SK-N-MC (cell line): ENCODE data around the gene ITGBL1.

Source experiments
- DNase-seq: peaks from one replicate; pipeline ENCODE4 v3.0.0-alpha.2; 2011; ENCODE audit warnings: low read depth, low spot score
- H3K27ac ChIP-seq: fragments of 200-600 bp; sonication (generic); 2 replicates; pipeline ENCODE4 v1.5.1; 2016; ENCODE audit warnings: mixed run types
- H3K36me3 ChIP-seq: fragments of 200-600 bp; sonication (generic); 2 replicates; pipeline ENCODE4 v1.6.1; 2017; ENCODE audit warnings: antibody characterized with exemption, low read length, mixed read lengths; ENCODE audit not compliant: insufficient read depth
- H3K4me3 ChIP-seq: fragments of 200-600 bp; sonication (generic); 2 replicates; pipeline ENCODE4 v1.5.1; 2016
- H3K9ac ChIP-seq: fragments of 200-600 bp; sonication (generic); 2 replicates; pipeline ENCODE4 v1.8.0; 2017; ENCODE audit warnings: mixed run types, mixed read lengths; ENCODE audit not compliant: insufficient read length
- H3K9me3 ChIP-seq: fragments of 200-600 bp; sonication (generic); 2 replicates; pipeline ENCODE4 v1.6.1; 2017; ENCODE audit warnings: low read depth, mild to moderate bottlenecking, antibody characterized with exemption, low read length, moderate library complexity, mixed read lengths
- EZH2 ChIP-seq: fragments of 200-600 bp; sonication (generic); IDR thresholded peaks from one replicate; pipeline ENCODE4 v1.6.1; 2017; ENCODE audit warnings: antibody characterized with exemption
- FOXP2 ChIP-seq: optimal IDR thresholded peaks from 2 replicates; pipeline ENCODE3; 2011; ENCODE audit warnings: mild to moderate bottlenecking, moderate library complexity; ENCODE audit not compliant: insufficient read depth; ENCODE audit errors: extremely low read length, control extremely low read depth
- POLR2AphosphoS5 ChIP-seq: IDR thresholded peaks from 2 replicates; pipeline ENCODE4 v1.6.1; 2012; ENCODE audit warnings: mild to moderate bottlenecking, low read depth, low read length, borderline replicate concordance

Gene ITGBL1

DNA sequence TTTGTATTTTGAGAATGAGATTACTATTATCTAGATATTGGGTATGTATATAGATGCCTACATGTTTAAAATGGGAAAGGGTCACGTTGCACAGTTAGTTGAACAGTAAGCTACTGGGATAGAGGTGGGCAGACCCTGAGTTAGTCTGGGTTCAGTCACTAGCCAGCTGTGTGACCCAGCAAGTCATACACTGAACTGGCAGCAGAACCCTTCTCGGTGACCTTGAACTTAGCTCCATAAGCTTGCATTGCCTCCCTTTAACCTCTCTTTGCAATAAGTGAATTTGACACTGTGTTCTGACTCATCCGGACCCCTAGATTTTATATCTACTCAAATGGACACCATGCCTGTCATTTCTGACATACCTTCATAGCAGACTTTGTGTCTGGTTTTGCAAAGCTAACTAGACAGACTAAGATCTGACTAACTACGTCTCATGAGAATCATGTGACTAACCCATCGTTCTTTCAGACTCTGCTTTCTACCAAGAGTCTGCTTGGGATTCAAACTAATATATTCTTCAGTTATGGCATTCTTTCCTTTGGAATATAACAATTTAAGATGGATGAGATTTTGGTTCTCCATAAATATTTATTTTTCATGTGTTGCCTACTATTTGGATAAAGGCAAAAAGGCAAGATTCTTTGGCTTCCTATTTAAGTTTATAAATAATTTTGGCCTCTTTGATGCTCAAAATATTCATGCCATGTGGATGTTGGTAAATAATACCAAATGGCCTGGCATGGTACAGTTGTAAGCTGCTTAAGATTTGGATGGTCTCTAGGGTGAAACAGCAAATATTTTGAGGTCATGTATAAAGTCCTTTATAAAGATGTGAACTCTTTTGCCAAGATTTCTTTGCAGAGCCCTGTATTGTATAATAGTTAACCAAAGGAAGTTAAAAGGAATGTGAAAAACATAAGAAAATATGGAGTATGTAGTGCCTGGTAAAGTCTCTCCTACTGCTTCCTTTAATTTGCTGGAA is 159.3 kb downstream of the ITGBL1 start:
- Histone ChIP-seq H3K9me3 (no peaks in the 10 kb centered on the region), H3K4me3 (no peak overlapping the region), H3K36me3 (no peaks in the 10 kb centered on the region), H3K9ac (no peak overlapping the region), H3K27ac (no peak overlapping the region)
- TF ChIP-seq POLR2AphosphoS5 (no peak), FOXP2 (no peak)
- DNase-seq: no peak

DNA sequence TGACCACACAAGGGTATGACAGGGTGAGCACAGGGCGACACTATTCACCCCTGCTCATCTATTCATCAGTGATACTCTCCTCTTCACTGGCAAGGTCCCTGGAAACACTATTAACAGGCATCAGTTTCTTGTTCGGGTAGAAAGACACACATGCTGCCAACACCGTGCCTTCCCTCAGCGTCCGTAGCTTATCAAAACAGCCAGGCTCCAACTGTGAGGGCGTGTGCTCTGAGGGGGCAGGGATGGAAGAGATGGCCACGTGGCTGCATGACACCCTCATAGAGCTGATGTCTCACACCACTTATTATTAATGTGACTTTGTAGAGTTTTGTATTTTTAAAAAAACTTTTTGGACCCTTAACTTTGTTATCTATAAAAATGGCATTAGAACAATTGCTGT is 160.3 kb downstream of the ITGBL1 start:
- H3K4me3 ChIP-seq: no peak overlapping the region
- H3K27ac ChIP-seq: no peak overlapping the region
- no peak for TF ChIP-seq EZH2
- TF ChIP-seq FOXP2: no peak
- no peak for TF ChIP-seq POLR2AphosphoS5

DNA sequence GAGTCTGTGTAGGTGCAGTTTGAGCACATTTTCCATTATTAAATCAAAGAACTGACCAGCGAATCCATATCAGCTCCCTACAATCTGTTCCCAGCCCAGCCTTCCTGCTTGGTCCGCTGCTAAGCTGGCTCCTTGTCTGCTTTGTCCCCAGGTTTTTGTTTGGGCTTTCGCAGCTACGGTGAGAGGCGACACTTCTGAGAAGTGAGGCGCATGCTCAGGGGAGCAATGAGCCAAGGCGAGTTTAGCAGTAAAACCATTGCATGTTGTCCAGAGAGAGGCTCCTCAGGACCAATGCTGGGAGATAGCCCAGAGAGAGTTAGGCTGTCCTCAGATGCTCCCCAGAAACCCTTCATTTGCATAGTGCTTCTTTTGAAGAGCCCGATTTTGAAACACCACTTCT is 162.0 kb downstream of the ITGBL1 start:
- Histone ChIP-seq H3K9me3 (no peaks in the 10 kb centered on the region), H3K4me3 (no peak overlapping the region), H3K27ac (no peak overlapping the region), H3K9ac (no peak overlapping the region), H3K36me3 (no peaks in the 10 kb centered on the region)
- TF ChIP-seq EZH2: no peak
- TF ChIP-seq FOXP2: no peak
- no peak for TF ChIP-seq POLR2AphosphoS5
- DNase-seq: no peak

More for the DNA sequence above, 160.3 kb downstream of the ITGBL1 start:
- no peaks in the 10 kb centered on the region for H3K9me3 ChIP-seq
- no peak overlapping the region for H3K9ac ChIP-seq
- H3K36me3 ChIP-seq: no peaks in the 10 kb centered on the region
- no peak for DNase-seq

DNA sequence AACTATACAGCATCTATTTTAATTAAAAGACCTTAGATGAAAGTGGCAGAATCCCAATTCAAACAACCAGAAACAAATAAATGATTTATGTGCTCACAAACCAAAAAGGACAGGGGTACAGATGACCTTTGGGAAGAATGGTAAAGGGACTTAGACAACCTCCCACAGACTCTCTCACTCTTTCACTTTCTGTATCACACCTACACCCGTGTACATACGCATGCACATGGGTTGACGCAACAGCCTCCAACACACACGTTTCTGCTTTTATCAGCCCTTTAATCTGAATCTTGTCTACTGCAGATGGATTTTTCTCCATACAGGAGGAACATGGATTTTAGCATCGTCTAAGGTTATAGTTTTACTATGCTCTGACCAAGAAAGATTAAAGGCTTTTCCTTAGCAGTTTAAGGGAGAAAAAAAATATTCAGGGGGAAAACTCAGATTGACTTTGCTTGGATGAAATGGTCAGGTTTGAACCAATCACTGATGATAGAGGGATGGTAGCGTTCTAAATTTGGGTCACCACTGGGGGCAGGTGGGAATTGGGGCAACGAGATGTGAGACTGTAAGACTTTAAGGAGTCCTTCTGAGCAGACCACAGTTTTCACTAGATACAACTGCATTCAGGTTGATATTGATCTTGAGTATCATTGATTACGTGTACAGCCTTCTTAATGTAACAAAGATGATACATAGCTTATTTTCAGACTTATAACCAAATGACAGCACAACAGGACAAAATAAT is 166.1 kb downstream of the ITGBL1 start:
- H3K4me3 ChIP-seq: no peak overlapping the region
- H3K9ac ChIP-seq: no peak overlapping the region
- no peaks in the 10 kb centered on the region for H3K9me3 ChIP-seq
- no peak overlapping the region for H3K27ac ChIP-seq
- TF ChIP-seq POLR2AphosphoS5 (no peak), EZH2 (no peak), FOXP2 (no peak)
- H3K36me3 ChIP-seq: no peaks in the 10 kb centered on the region
- DNase-seq: no peak

DNA sequence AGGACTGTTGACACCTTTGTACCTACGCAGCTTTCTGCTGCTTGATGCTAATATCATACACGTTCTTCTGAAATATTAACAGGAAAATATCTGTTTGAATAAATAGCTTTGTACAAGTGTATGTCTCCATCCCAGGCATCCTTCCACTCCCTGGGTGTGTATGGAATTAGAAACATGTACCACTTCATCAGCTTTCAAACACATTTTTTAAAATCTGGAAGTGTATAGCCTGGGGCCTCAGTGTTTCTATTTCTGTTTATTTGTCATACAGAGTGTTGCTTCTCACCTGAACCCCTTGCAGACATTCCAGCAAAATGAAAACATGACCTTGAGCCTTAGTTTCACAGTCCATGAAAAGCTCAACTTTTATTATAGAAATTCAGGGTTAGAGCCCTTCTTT is 168.6 kb downstream of the ITGBL1 start:
- Histone ChIP-seq H3K9ac (no peak overlapping the region), H3K4me3 (no peak overlapping the region), H3K36me3 (no peaks in the 10 kb centered on the region), H3K9me3 (no peaks in the 10 kb centered on the region), H3K27ac (no peak overlapping the region)
- no peak for TF ChIP-seq FOXP2
- no peak for TF ChIP-seq EZH2
- no peak for TF ChIP-seq POLR2AphosphoS5
- no peak for DNase-seq

DNA sequence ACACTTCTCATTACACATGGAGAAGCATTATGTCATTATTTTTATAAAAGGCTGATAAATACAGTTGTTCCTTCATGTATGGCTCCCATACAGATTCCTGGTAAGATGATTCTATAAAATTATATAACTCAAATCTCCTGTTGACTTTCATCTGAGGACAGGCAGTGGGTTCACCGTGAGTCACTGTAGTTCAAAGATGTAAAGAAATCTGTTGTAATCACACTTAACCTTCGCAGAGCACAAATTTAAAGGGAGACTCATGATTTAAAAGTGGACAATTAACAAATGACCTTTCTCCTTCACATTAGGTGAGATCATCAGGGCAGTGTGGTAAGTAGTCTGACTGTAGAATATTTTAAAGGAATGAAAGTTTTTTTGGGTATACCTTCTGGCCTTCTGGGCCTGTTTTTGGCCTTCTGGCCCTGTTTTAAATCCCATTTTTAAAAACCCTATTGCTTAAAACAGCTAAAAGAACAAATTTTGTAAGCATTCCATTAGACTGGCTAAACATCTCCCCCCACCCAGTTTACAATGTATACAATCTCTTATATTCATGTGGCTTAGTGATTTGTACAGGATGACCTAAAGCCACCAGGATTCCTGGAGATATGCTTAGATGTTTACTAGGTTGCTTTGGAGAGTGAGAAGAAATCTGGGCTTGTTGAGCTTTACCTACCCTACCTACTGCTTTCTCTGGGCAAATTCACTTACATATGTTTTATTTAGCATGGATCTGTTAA is 171.2 kb downstream of the ITGBL1 start:
- Histone ChIP-seq H3K4me3 (no peak overlapping the region), H3K36me3 (no peaks in the 10 kb centered on the region), H3K27ac (peak overlapping the region; percentile 48; the same call in 1 of the 2 replicates), H3K9ac (peak overlapping the region; percentile 32), H3K9me3 (no peaks in the 10 kb centered on the region)
- DNase-seq: no peak
- no peak for TF ChIP-seq FOXP2
- no peak for TF ChIP-seq EZH2
- no peak for TF ChIP-seq POLR2AphosphoS5

DNA sequence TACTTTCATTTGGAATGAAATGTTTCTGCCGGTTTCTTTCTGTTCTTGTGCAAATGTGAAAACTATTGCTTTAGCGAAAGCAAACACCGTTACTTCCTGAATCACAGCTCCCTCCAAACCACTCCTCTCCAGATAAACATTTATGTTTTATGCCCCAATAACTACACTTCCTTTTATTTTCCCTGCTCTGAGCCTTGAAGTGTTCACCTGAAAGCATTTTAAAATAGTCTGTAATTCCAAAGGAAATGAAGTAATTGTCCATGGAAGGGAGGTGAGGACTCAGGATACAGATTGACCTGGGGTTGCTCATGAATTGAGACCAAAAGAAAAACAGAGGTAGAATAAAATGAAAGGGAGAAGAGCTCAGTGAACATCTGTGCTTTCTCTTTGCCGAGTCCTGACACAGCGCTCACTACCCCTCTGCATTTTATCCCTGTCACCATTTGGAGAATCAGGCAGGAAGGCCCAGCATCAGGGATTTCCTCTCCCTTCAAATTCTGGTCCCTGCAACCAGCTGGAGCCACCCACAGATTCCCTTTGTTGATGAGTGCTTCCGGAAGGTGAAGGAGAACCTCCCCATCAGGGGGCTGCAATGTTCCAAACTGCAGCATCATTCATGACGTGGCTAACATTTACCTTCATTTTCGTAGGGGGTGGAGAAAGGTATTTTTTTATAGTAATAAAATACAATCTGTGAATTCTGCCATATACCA is 171.9 kb downstream of the ITGBL1 start:
- Histone ChIP-seq H3K4me3 (no peak overlapping the region), H3K36me3 (no peaks in the 10 kb centered on the region), H3K9ac (peak overlapping the region; percentile 32), H3K9me3 (no peaks in the 10 kb centered on the region), H3K27ac (peak overlapping the region; percentile 48; the same call in 1 of the 2 replicates)
- DNase-seq: no peak
- TF ChIP-seq FOXP2: no peak
- no peak for TF ChIP-seq POLR2AphosphoS5
- no peak for TF ChIP-seq EZH2

DNA sequence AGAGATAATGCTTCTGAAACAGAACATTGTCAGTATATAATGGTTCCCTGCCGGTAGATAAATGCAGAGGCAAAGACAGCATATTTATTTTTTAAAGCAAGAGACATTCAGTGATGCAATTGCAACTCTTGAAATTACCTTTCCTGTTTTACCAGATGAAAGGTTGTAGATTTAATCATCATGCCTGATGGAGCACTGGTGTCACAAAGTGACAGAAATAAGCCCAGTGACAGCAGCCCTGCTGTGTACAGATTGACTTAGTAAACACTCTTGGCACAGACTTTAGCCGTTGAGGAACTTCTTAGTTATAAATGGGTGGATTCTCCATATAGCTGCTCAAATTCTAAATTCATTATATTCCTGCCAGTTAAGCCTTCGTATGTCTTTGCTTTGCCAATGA is 172.5 kb downstream of the ITGBL1 start:
- no peaks in the 10 kb centered on the region for H3K36me3 ChIP-seq
- DNase-seq: no peak
- H3K27ac ChIP-seq: no peak overlapping the region
- H3K4me3 ChIP-seq: no peak overlapping the region
- H3K9me3 ChIP-seq: no peaks in the 10 kb centered on the region
- H3K9ac ChIP-seq: no peak overlapping the region
- no peak for TF ChIP-seq EZH2
- no peak for TF ChIP-seq FOXP2
